HG03565 (cell line): Measurements from ENCODE around the gene CYP27C1.
"Not testable (repeated sequence)": the region's sequence is repeated elsewhere in the genome, so short reads cannot be mapped to it uniquely, and the experiment has no call there.

Experiments used
- ATAC-seq: cut with Tn5 transposase; IDR thresholded peaks from one replicate; pipeline ENCODE4 v1.9.1; 2021; ENCODE audit warnings: mild to moderate bottlenecking, moderate library complexity; ENCODE audit not compliant: unreplicated experiment

Gene CYP27C1

GRCh38 chr2:127220102-127220767, at the start of gene CYP27C1:
TSS of gene CYP27C1 (minus strand) at chr2:127220299. CDS start at chr2:127220270, 29 bp downstream.
- no peak for ATAC-seq

DNA sequence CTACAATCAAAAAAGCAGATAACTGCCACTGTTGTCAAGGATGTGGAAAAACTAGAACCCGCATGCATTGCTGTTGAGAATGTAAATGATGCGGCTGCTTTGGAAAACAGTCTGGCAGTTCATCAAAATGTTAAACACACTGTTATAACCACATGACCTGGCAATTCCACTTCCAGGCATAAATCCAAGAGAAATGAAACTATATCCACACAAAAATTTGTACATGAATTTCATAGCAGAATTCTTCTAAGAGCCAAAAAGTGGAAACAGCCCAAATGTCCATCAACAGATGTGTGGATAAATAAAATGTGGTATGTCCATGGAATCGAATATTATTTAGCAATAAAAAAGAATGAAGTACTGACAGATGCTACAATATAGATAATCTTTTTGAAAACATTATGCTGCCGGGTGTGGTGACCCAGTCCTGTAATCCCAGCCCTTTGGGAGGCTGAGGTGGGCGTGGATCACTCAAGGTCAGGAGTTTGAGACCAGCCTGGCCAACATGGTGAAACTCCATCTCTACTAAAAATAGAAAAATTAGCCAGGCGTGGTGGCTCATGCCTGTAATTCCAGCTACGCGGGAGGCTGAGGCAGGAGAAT, 41.8 kb upstream of the CYP27C1 start:
- no peak for ATAC-seq

DNA sequence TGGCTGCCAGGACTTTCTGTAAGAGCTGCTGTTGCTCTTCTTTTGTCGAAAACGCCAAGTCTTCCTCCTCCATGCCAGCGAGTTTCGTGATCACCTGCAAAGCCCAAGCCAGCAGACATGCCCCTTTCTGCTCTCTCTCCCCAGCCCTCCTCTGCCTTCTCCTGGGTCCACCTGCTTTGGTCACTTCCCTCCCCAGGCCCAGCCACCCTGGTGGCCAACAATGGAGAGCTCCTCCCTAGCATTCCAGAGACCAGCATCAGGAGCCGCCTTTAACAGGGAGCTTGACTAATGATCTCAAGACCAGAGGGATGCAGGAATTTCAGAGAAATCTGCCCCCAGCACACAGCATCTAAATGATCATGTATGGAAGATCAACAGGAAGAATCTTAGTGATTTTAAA, 39.3 kb upstream of the CYP27C1 start:
- no peak for ATAC-seq

GRCh38 chr2:127256866-127257265, 36.8 kb upstream of the CYP27C1 start:
- no peak for ATAC-seq

DNA sequence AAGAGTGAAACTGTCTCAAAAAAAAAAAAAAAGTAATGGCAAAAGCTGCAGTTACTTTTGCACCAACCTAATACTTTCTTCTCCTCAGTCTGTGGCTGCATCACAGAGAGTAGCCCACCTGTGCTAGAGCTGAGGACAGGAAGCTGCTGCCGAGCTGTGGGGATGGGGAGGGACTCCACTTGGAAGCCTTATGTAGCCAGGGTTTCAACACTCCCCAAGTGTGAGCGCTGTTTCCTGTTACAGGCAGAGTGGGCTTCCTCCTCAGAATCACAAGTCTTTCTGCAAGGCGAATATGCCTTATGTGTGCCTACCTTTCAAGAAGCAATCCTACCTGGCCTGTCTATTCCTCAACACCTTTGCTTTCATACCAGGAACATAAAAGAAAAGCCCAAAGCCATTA, 36.3 kb upstream of the CYP27C1 start:
- no peak for ATAC-seq

DNA sequence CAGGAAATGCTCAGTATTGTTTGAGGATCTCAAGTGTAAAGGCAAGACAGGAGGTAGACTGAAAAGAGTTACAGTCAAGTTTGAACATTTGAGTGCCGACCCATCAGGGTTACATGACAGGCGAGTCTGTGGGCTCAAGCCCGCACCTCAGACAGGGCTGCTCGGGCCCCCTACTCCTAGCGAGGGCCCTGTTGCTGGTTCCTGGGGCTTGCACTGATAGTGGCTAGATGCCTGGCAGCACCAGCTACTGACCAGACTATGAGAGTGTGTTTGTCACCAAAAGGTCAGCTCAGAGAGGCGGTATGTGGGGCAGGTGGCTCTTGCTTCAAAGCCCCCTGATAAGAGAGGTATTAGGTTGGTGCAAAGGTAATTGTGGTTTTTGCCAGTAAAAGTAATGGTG, 35.6 kb upstream of the CYP27C1 start:
- no peak for ATAC-seq

DNA sequence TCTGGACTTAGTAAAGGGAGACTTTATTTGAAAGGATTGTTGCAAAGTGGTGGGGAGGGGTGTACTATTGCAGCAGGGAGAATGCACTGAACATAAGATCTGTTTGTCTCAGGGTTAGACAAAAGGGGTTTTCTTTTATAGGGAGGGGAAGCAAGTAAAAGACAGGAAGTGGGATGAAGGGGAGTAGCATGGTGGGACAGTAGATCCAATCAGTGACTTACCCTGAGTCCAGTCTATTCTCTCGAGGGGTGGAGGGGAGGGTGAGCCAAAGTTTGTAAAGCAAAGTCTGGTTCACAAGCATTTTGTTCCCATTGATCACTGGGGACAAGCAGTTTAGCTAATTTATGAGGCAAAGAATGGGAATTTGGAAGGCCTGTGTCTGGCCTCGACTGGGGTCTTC, 35.0 kb upstream of the CYP27C1 start:
- ATAC-seq: no peak

DNA sequence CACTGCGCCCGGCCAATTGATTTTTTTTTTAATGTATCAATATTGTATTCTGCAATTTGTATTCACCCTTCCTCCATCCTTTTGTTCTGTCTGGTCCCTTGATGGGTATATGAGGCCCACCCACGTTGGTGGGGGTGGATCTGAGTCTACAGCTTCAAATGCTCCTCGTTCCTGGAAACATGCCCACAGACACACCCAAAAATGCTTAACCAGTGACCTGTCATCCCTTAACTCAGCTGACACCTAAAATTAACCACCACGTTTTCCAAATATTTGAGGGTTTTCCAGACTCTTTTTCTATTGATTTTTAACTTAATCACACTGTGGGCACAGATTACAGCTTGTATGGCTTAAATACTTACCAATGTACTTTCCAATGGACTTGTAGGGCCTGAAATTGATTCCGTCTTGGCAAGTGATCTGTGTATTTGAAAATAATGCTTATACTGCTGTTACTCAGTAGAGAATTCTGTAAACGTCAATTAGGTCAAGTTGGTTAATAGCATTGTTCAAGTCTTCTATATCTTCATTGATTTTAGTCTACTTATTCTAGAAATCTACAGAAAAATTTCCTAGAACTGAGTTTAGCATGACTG, 34.4 kb upstream of the CYP27C1 start:
- no peak for ATAC-seq

DNA sequence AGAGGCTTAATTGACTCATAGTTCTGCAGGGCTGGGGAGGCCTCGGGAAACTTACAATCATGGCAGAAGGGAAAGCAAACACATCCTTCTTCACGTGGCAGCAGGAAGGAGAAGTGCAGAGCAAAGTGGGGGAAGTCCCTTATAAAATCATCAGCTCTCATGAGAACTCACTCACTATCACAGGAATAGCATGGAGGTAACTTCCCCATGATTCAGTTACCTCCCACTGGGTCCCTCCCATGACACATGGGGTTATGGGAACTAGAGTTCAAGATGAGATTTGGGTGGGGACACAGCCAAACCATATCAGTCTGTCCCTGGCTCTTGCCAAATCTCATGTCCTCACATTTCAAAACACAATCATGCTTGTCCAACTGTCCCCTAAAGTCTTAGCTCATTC, 21.1 kb upstream of the CYP27C1 start:
- not testable (repeated sequence) for ATAC-seq

DNA sequence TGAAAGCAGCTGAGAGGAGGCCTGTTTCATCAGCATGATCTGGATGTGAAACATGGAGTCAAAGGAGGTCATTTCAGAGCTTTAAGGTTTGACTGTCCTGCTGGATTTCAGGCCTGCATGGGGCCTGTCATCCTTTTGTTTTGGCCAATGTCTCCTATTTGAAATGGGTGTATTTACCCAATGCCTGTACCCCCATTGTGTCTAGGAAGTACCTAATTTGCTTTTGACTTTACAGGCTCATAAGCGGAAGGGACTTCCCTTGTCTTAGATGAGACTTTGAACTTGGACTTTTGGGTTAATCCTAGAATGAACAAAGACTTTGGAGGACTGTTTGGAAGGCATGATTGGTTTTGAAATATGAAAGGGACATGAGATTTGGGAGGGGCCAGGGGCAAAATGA, 19.3 kb upstream of the CYP27C1 start:
- ATAC-seq: no peak

DNA sequence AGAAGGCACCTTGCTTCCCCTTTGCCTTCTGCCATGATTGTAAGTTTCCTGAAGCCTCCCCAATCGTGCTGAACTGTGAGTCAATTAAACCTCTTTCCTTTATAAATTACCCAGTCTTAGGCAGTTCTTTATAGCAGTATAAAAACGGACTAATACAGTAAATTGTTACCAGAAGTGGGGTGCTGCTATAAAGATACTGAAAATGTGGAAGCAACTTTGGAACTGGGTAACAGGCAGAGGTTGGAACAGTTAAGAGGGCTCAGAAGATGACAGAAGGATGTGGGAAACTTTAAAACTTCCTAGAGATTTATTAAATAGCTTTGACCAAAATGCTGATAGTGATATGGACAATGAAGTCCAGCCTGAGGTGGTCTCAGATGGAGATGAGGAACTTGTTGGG, 17.7 kb upstream of the CYP27C1 start:
- not testable (repeated sequence) for ATAC-seq

DNA sequence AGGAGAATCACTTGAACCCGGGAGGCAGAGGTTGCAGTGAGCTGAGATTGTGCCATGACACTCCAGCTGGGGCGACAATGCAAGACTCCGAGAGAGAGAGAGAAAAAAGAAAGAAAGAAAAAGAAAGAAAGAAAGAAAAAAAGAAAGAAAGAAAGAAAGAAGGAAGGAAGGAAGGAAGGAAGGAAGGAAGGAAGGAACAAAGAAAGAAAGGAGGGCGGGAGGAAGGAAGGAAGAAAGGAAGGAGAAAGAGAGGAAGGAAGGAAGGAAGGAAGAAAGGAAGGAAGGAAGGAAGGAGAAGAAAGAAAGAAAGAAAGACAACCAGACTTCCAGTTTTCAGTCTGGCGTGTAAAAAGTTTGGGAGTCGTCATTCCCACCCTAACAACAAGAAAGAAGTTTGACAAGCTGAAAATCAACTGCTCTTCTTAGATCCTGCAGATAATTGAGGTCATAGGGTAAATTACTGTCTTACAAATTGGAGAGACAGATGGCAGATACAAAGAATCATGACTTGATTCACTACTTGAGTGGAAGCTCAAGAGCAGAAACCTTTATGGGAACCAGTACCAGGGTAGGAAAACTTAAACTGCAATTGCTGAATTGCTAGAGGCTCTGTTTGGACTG, 15.1 kb upstream of the CYP27C1 start:
- ATAC-seq: no peak

- no peak for ATAC-seq
These were observed 13.6 kb upstream of the CYP27C1 start for GRCh38 chr2:127233710-127234109.

DNA sequence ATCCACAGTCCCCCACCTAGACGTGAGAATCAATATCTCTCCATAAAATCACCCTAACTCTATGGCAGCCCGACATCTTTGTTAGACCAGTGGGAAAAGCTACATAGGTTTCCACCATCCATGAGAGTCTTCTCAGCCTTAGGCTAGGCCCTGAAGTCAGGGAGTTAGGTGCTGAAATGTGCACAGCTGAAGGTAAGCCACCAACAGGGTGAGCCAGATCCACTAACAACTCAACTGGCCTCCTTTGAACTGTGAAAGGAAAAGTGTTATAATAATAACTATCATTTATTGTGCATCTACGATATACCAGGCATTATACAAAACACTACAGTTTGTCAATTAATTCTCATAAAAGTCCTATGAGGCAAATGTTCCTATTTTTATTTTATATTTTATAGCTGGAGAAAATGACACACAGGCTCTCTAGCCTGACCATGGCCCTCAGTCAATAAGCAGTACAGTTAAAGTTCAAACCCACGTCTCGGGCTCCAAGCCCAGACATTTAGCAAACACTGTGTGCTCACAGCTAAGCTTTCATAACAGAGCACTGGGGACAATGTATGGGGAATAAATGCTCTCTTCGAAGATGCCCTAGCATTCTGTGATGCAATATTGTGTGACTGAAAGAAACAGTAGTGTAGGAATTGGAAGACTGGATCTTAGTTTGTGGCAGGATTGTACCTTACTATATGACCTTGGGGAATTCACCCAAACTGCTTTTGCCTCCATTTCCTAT, 11.2 kb upstream of the CYP27C1 start:
- no peak for ATAC-seq

DNA sequence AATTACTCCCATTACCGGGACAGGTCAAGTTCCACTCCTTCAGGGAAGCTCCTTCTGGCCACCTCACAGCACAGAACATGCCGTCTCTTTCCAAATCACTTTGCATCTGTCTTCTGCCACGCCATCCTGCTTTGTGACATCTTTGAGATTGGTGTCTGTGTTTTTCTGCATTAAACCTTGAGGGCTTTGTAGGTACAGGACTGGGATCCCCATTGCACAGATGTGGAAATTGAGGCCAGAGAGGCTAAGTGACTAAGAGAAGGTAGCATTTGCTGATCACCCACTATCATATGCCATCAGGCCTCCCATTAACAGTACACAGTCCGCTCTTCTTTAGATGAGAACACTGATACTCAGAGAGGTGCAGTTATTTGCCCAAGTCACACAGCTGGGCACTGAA, 9.5 kb upstream of the CYP27C1 start:
- no peak for ATAC-seq

DNA sequence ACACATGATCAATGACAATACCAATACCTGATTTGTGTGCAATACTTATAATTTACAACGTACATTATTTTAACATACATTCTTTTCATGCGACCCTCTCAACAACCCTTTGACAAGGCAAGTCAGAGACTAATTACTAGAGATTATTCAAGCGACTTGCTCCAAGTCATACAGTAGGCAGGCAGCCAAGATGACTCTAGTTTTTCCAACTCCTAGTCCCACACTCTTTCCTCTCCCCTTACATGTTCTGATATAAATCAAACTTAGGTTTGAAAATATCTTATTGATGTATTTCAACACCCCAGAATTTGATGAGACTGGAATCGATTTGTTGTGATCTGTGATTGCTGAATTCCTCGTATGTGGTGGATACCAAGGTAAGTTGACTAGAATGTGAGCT, 8.0 kb upstream of the CYP27C1 start:
- ATAC-seq: no peak

- ATAC-seq: not testable (repeated sequence)
These were observed 7.2 kb upstream of the CYP27C1 start for GRCh38 chr2:127227264-127227660.

DNA sequence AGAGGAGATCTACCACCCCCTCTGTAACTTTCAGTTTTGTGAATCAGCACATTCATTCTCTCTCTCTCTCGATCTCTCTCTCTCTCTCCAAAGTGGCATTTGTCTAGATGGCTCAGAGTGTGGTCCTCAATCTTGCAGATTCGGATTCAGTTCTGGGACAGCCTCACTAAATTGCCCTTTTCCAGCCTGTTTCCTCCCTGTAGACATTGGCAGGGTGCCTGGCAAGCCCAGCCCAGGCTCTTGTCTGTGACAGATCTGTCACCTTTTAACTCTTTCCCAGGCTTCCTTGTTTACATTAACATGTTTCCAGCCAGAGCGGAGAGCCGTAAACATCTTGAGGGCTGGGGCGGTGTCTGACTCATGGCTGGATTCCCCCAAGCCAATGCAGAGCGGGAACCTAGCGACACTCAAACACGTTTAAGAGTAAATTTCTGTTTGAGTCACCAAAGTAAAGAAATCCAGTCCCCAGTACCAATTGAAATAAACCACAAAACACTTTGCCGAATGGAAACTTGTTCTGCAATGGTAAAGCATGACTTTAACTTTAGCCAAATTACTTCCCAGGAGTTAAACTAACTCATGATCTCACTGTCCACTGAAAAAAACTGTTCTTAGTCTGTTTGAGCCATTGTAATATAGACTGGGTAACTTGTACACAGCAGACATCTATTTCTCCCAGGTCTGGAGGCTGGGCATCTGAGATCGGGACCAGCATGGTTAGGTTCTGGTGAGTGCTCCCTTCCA, 6.6 kb upstream of the CYP27C1 start:
- peak; percentile 84 for ATAC-seq

GRCh38 chr2:127226132-127226519, 6.0 kb upstream of the CYP27C1 start:
- ATAC-seq: no peak

- ATAC-seq: no peak
These were observed 5.3 kb upstream of the CYP27C1 start for GRCh38 chr2:127225186-127225960.
